HG02852 (cell line): Measurements from ENCODE around the gene DCK.
"Not testable (repeated sequence)": the region's sequence is repeated elsewhere in the genome, so short reads cannot be mapped to it uniquely, and the experiment has no call there.

Experiments
- ATAC-seq: cut with Tn5 transposase; IDR thresholded peaks from one replicate; pipeline ENCODE4 v1.9.1; 2021; ENCODE audit warnings: mild to moderate bottlenecking, moderate library complexity; ENCODE audit not compliant: unreplicated experiment

Gene DCK

DNA sequence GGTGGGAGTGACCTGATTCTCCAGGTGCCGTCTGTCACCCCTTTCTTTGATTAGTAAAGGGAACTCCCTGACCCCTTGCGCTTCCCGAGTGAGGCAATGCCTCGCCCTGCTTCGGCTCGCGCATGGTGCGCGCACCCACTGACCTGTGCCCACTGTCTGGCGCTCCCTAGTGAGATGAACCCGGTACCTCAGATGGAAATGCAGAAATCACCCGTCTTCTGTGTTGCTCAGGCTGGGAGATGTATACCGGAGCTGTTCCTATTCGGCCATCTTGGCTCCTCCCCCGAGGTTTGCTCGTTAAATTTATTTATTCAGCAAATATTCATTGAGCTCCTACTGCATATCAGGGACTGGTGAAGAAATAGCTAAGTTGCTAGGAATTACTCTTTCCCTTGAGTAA is 66.1 kb downstream of the DCK start:
- not testable (repeated sequence) for ATAC-seq

DNA sequence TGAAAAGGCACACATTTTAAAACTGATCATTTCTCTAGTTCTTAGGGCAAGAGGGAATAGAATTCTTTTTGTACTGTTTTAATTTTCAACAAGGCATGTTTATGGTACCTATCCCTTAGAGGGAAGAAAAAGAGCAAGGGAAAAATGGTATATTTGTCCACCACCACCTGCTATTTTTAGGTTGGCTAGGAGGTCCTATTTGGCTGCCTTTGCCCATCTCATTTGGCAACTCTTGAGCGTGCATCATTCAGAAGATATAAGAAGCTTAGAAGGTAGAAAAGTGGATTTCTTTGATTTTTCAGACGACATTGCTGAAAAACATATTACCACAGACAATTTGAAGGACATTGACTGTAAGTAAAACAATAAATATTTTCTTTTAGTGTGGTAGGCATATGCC is 69.0 kb downstream of the DCK start:
- ATAC-seq, result no peak

- ATAC-seq, result no peak
Observed at GRCh38 chr4:71063711-71064110, 70.3 kb downstream of the DCK start.

DNA sequence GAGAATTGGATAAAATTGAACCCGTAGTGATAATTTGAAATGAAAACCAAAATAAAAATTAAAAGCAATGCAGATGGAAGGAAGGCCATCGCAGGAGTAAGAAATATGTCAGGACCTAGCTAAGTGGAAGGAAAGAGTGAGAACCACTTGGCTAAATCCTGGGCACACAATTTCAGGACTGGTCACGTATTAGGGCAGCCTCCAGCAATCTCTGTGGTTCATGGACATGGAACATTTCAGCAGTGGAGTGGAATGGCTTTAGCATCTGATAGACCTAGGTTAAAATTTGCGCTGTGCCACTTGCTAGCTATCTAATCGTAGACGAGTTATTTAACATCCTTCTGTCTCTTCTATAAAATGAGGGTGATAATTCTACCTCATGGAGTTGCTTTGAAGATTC is 71.1 kb downstream of the DCK start:
- no peak for ATAC-seq

DNA sequence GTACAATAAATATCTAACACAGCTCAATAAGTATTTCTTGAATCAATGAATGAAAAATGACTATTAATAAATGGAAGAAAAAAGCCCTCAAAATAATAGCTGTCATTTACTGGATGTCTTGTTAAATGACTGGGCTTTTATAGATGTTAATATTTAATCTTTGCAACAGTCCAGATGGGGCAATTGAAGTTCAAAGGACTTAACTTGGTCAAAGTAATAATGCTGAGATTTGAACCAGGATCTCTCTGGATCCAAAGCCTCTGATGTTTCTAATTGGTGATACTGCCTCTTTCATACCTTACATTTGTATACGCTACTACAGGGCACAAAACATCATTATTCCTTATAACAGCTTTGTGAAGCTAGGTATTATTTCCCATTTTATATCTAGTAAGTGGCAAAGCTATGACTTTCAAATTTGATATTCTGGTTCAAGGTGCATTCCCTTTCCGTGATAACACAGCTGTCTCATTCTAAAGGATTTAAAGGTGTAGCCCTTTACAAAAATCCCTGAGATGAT is 72.6 kb downstream of the DCK start:
- no peak for ATAC-seq

DNA sequence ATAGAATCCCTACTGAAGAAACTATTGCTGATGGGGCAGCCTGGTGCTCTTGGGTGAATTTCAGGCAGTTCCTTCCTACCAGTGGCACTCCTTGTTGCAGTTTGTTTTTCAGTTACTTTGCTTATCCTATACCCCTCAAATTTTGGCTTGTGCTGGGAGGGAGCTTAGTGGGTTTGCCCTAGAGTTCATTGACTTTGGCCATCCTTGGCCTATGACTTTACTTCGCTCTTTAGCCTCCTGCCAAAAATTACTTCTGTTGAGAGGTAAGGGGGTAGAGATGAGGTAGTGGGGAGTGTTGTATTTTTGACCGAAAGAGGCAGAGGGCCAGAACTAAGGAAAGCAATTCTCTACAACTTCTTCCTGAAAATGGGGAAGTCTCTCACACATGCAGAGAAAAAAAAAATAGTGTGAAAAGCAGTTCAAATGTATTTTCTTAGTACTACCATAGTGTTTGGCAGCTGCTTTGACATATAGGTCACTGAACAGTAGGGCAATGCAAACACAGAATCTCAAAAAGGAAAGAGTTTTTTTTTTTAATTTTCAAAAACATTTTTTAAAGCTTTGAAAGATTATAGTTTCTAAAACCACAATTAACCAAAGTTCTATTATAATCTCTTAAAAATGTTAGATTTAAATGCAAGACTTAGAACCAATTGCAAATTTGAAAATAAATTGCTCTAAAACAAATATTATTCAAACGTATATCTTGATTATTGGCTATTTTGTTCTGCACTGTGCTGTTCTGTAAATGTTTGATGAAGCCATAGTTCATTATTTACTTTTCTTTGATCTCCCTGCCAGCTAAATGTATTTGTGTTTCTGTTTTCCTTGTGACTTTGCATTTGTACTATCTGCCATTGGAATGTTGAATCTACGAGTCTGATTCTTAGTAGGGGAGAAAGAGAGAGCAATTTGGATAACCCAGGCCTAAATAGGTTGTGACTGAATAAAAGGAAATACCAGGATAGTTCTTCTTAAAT is 73.6 kb downstream of the DCK start:
- ATAC-seq, result no peak

DNA sequence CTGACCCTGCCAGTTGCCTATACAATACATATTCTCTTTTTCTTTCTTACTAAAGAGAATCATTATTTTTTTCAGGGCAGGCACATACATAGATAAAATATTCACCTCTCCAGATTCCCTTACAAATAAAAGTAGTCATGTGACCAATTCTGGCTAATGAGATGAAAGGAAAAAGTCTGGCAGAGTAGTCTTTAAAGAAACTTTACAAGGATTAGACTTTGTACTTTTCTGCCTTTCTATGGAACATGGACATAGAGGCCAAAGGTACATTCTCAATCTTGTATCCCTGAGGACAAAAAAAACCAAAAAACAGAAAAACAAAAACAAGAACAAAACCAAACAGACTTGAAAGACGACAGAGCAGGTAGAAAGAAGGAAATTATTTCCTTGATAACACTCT is 75.6 kb downstream of the DCK start:
- ATAC-seq, result no peak

DNA sequence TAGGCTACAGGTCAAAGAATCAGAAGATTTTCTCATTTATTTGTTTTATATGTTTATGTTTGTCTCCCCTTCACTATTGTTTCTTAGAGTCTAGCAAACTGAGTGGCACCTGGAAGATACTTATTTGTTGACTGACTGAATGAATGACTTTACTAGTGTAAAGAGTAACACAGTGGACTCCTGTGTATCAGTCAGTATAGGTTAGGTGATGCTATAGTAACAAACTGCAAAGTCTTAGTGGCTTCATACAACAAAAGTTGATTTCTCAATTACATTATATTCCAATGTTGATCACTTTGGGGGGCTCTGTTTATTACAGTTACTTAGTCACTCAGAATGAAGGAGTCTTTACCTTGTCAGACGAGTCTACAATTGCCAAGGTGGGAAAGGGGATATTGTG is 76.6 kb downstream of the DCK start:
- ATAC-seq, result no peak

GRCh38 chr4:71074452-71075299 is 81.2 kb downstream of the DCK start:
- ATAC-seq, result no peak
